ENCODE data around the gene ST6GAL1.

GRCh38 chr3:186917512-186918312 is 12.6 kb upstream of the ST6GAL1 start:
- TF ChIP-seq TAF1 (IDR thresholded peaks at IDR 0.05; ENCODE audit: borderline replicate concordance, insufficient read depth, low read length), result no peak
- no peak for TF ChIP-seq REST (IDR thresholded peaks at IDR 0.05; ENCODE audit: insufficient read depth in 1 of 2, low read depth in 2 of 2, low read length in 2 of 2)
- no peak for TF ChIP-seq POLR2AphosphoS5 (IDR thresholded peaks at IDR 0.05; ENCODE audit: low read depth, low read length)
- TF ChIP-seq SIN3A (IDR thresholded peaks at IDR 0.05; ENCODE audit: borderline replicate concordance, insufficient read depth, low read length), result no peak
- no peak for TF ChIP-seq FOXP2 (optimal IDR thresholded peaks at IDR 0.05; ENCODE audit: borderline replicate concordance, extremely low read depth, extremely low read length, insufficient read depth)

Data from PFSK-1 (cell line).